ENCODE results near the gene PANK4. TPM values are rescaled to one million over a fixed set of nuclear protein-coding genes. Genes with fewer than 3 reads are reported as not detected.

Gene PANK4
- 15.0 and 15.8 TPM in 2 replicates for total RNA-seq

GRCh38 chr1:2525920-2526823 lies at the start of gene PANK4:
Gene PANK4 (minus strand): TSS chr1:2526596. CDS start chr1:2526587, 9 bp downstream.

GRCh38 chr1:2556277-2556677 lies 29.9 kb upstream of the PANK4 start, which contains the start of gene TNFRSF14:
Gene TNFRSF14 (plus strand): TSS chr1:2556371. CDS start chr1:2556665, 294 bp downstream.

DNA sequence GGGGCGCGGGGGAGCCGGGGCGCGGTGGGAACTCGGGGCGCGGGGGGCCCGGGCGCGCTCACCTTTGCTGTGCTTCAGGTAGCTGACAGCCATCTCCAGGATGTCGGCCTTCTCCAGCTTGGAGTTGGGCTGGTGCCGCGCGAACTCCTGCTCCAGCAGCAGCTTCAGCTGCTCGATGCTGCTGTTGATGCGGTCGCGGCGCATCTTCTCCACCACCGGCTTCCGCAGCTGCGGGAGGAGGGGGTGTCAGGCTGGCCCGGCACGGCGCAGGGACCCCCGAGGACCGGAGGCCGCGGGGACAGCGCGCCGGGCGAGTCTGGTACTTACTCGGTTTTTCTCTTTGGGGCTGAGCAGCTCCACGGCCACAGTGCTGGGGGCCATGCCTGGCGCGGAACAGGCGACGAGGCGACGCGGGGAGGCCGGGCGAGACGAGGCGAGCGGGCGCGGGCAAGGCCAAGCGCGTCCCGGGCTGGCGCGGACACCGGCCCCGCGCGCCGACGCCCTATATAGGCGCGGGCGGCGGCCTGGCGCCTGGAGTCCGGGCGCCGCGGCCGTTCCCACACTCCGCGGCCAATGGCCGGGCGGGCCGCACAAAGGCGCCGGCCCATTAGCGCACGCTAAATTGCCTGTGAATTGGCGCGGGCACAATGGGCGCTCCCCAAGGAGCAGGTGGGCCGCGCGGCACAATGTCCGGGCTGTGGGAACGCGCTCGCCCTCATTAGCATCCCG lies 3.6 kb upstream of the PANK4 start, which contains the start of gene HES5:
HES5 (minus strand) TSS at position 480 of the 729 bp plus-strand sequence; CDS start at position 381, 99 bp downstream.

DNA sequence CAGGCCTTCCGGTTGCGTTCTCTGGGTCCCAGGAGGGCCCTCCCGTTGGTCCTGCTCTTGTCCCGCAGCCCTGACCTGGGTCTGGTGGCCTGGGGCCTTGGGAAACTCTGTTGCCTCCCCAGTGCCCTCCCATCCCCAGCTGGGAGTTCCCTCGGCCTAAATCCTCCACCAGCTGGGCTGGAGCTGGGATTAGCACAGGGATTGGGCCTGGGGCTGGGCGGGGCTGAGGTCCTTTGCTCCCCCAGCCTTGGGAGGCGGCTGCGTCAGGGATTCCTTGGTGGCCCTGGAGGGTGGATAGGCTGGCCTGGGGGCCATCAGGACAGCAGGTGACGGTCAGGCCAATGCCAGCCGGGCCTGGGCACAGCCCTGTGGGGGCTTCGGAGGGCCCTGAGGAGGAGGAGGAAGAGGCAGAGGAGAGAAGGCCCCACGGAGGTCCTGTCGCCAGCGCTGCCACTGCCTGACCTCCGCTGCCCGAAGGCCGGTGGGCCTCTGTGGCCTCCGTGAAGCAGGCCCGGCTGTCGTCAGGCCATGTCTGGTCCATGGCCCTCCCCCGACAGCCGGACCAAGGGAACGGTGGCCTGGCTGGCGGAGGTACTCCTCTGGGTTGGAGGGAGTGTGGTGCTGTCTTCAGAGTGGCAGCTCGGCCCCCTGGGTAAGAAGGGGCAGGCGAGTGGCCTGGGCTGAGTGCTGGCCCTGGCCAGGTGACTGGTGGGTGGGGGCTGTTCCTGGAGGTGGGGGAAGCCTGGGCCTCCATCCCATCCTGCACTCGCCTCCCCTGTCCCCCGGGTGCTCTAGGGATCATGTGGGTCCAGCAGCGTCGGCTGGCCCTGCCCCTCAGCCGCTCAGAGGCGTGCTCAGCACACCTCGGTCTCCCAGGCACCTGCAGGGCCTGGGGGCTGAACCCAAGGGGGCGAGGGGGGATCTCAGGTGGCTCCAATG lies 50.1 kb downstream of the PANK4 start, which contains the start of gene PLCH2:
PLCH2 (plus strand) TSS at position 229 of the 939 bp plus-strand sequence; CDS start at position 529, 300 bp downstream.

Other genes starting within 250 kb of the PANK4 start
- 9.0 and 10.4 TPM in 2 replicates for gene MORN1, start 135.0 kb downstream of the PANK4 start, total RNA-seq
- gene RER1, start 134.8 kb downstream of the PANK4 start, total RNA-seq = 112 and 119 TPM in 2 replicates
- gene PEX10, start 114.0 kb downstream of the PANK4 start, total RNA-seq = 27.7 and 30.1 TPM in 2 replicates
- 0.26 and 0.76 TPM in 2 replicates for gene PLCH2, start 50.3 kb downstream of the PANK4 start, total RNA-seq
- gene HES5, start 3.7 kb upstream of the PANK4 start, total RNA-seq = 0.11 TPM in 1 of 2 replicates, not detected in the other
- gene TNFRSF14, start 29.8 kb upstream of the PANK4 start, total RNA-seq = 20.2 and 22.0 TPM in 2 replicates
- gene PRXL2B, start 60.2 kb upstream of the PANK4 start, total RNA-seq = 8.6 and 9.6 TPM in 2 replicates
- 0.26 and 0.32 TPM in 2 replicates for gene MMEL1, start 106.4 kb upstream of the PANK4 start, total RNA-seq

Data from articular chondrocyte of knee joint (primary cell).